ENCODE measurements around the gene NUFIP1. TPM values are rescaled to one million over a fixed set of nuclear protein-coding genes. Genes with fewer than 3 reads are reported as not detected.

NUFIP1 gene
- polyA plus RNA-seq, 4 donors: 1.3 to 8.2 (median 2.1) TPM

- DNase-seq: no peak
- no peaks in the 10 kb centered on the region for H3K27me3 ChIP-seq (ENCODE audit: control insufficient read depth in 3 of 3, insufficient read depth in 3 of 3, low read length in 3 of 3)
- H3K36me3 ChIP-seq (ENCODE audit: control insufficient read depth in 3 of 3, insufficient read depth in 2 of 3, low read depth in 1 of 3, low read length in 3 of 3): no peaks in the 10 kb centered on the region
- no peaks in the 10 kb centered on the region for H3K9me3 ChIP-seq (ENCODE audit: control insufficient read depth in 2 of 2, insufficient read depth in 1 of 2, low read depth in 1 of 2, low read length in 1 of 2)
- peak overlapping the region in 2 of 3 donors; percentile 44 to 50 for H3K4me3 ChIP-seq (ENCODE audit: low read depth in 1 of 3, low read length in 3 of 3)
- FAIRE-seq: no peak
- H3K4me1 ChIP-seq (ENCODE audit: control insufficient read depth in 3 of 3, insufficient read depth in 2 of 3, low read depth in 1 of 3, low read length in 2 of 3): peaks cover 0 to 8% (median 4%) of the 10 kb centered on the region in 3 donors
- 94 to 96% (median 94%) methylated on average over 18 of the region's 18 CpGs for WGBS, 3 donors
- H3K27ac ChIP-seq (ENCODE audit: low read depth in 1 of 3, low read length in 2 of 3): peak overlapping the region; percentile 87 to 98 (median 94)
Measured at GRCh38 chr13:44919104-44919804, 70.0 kb downstream of the NUFIP1 start.

DNA sequence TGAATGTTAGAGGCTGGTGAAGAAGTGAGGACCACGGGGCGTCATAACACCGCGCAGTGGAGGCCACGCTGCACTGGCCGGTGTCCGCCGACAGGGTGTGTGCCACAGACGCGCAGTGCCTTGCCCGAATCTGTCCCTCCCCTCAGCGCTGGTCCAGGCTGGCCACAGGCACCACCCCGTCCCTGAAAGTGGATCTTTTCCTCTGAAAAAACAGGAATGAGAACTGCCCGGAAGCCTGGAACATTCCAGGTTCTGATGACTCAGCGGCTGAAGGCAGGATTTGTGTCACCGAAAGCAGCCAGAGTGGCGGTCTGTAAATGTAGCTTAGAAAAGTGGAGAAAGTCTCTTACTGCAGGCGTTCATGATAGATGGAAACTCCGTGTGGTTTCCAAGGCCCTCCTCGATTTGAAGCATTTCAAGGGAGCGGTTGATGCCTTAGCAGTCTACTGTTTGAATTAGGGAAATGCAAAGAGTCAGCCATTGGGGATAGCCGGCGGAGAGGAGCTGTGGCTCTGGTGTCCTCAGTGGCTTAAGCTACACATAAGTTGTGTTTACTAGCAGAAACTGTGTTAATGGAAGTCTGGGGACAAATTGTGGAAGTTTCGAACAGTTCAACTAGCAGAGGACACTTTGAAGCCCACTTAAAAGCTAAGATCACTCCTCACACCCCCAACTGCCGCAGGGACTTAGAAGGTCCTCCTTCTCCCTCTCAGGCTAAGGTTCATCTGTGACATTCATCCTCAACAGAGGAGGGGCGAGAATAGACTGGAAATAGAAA, 70.8 kb downstream of the NUFIP1 start:
- Histone ChIP-seq H3K27ac (ENCODE audit: low read depth in 1 of 3, low read length in 2 of 3) (peak overlapping the region; percentile 87 to 98 (median 94)), H3K27me3 (ENCODE audit: control insufficient read depth in 3 of 3, insufficient read depth in 3 of 3, low read length in 3 of 3) (no peaks in the 10 kb centered on the region), H3K9me3 (ENCODE audit: control insufficient read depth in 2 of 2, insufficient read depth in 1 of 2, low read depth in 1 of 2, low read length in 1 of 2) (no peaks in the 10 kb centered on the region), H3K4me1 (ENCODE audit: control insufficient read depth in 3 of 3, insufficient read depth in 2 of 3, low read depth in 1 of 3, low read length in 2 of 3) (peaks cover 0 to 8% (median 4%) of the 10 kb centered on the region in 3 donors), H3K4me3 (ENCODE audit: low read depth in 1 of 3, low read length in 3 of 3) (peak overlapping the region; percentile 42 to 50 (median 44)), H3K36me3 (ENCODE audit: control insufficient read depth in 3 of 3, insufficient read depth in 2 of 3, low read depth in 1 of 3, low read length in 3 of 3) (no peaks in the 10 kb centered on the region)
- FAIRE-seq: no peak
- DNase-seq: peak; percentile 84 to 95
- 10 to 14% (median 12%) methylated on average over 26 of the region's 26 CpGs for WGBS, 3 donors

DNA sequence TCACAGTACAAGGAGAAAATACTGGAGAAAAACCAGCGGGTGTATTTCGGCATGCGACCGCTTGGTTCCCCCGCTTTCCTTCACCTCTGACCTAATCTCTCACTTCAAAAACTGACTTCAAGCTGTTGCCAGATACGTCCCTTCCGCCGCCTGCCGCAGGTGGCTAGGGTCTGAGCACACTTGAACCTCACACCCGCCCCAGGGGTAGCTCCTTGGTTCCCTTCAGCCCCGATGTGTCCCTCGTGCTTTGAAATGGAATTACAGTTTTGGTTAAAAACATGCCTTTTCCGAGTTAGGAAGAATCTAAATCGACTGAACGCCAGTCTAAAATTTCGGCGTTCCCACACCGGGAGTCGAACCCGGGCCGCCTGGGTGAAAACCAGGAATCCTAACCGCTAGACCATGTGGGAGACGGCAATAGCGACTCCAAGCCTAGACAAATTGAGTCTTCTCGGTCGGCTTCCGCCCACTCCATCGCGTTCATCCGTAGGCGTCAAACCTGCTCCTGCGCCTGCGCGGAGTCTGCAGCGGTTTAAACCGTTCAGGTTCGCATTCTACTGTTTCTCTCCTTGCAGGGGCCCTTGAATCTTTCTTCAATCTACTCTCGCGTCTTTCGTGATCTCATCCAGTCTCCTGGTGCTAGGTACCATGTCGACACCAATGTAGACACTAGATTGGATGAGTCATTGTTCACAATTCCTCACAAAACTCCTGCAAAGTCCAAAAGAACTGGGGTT, 71.5 kb downstream of the NUFIP1 start:
- Histone ChIP-seq H3K9me3 (ENCODE audit: control insufficient read depth in 2 of 2, insufficient read depth in 1 of 2, low read depth in 1 of 2, low read length in 1 of 2) (no peaks in the 10 kb centered on the region), H3K4me3 (ENCODE audit: low read depth in 1 of 3, low read length in 3 of 3) (peak overlapping the region; percentile 42 to 50 (median 44)), H3K36me3 (ENCODE audit: control insufficient read depth in 3 of 3, insufficient read depth in 2 of 3, low read depth in 1 of 3, low read length in 3 of 3) (no peaks in the 10 kb centered on the region), H3K4me1 (ENCODE audit: control insufficient read depth in 3 of 3, insufficient read depth in 2 of 3, low read depth in 1 of 3, low read length in 2 of 3) (peaks cover 0 to 8% (median 4%) of the 10 kb centered on the region in 3 donors), H3K27me3 (ENCODE audit: control insufficient read depth in 3 of 3, insufficient read depth in 3 of 3, low read length in 3 of 3) (no peaks in the 10 kb centered on the region), H3K27ac (ENCODE audit: low read depth in 1 of 3, low read length in 2 of 3) (peak overlapping the region; percentile 87 to 98 (median 94))
- DNase-seq (peak; percentile 97 to 99), FAIRE-seq (no peak)
- 0% methylated on average over 41 of the region's 41 CpGs for WGBS, 3 donors

- H3K4me3 ChIP-seq (ENCODE audit: low read depth in 1 of 3, low read length in 3 of 3): no peak overlapping the region
- DNase-seq (no peak), FAIRE-seq (no peak)
- peaks cover 0 to 10% of the 10 kb centered on the region in 2 donors for H3K9me3 ChIP-seq (ENCODE audit: control insufficient read depth in 2 of 2, insufficient read depth in 1 of 2, low read depth in 1 of 2, low read length in 1 of 2)
- no peak overlapping the region for H3K27ac ChIP-seq (ENCODE audit: low read depth in 1 of 3, low read length in 2 of 3)
- WGBS, 3 donors: 85 to 92% (median 86%) methylated on average over 3 of the region's 3 CpGs
- no peaks in the 10 kb centered on the region for H3K36me3 ChIP-seq (ENCODE audit: control insufficient read depth in 3 of 3, insufficient read depth in 2 of 3, low read depth in 1 of 3, low read length in 3 of 3)
- no peaks in the 10 kb centered on the region for H3K4me1 ChIP-seq (ENCODE audit: control insufficient read depth in 3 of 3, insufficient read depth in 2 of 3, low read depth in 1 of 3, low read length in 2 of 3)
- H3K27me3 ChIP-seq (ENCODE audit: control insufficient read depth in 3 of 3, insufficient read depth in 3 of 3, low read length in 3 of 3): no peaks in the 10 kb centered on the region
Measured at GRCh38 chr13:44912278-44913016, 76.8 kb downstream of the NUFIP1 start.

GRCh38 chr13:44908712-44909111, 80.6 kb downstream of the NUFIP1 start:
- FAIRE-seq: no peak

GRCh38 chr13:44908266-44908665, 81.0 kb downstream of the NUFIP1 start:
- Histone ChIP-seq H3K27ac (ENCODE audit: low read depth in 1 of 3, low read length in 2 of 3) (no peak overlapping the region), H3K36me3 (ENCODE audit: control insufficient read depth in 3 of 3, insufficient read depth in 2 of 3, low read depth in 1 of 3, low read length in 3 of 3) (no peaks in the 10 kb centered on the region), H3K9me3 (ENCODE audit: control insufficient read depth in 2 of 2, insufficient read depth in 1 of 2, low read depth in 1 of 2, low read length in 1 of 2) (peaks cover 0 to 10% of the 10 kb centered on the region in 2 donors), H3K4me3 (ENCODE audit: low read depth in 1 of 3, low read length in 3 of 3) (no peak overlapping the region), H3K4me1 (ENCODE audit: control insufficient read depth in 3 of 3, insufficient read depth in 2 of 3, low read depth in 1 of 3, low read length in 2 of 3) (peaks cover 0 to 6% (median 0%) of the 10 kb centered on the region in 3 donors), H3K27me3 (ENCODE audit: control insufficient read depth in 3 of 3, insufficient read depth in 3 of 3, low read length in 3 of 3) (no peaks in the 10 kb centered on the region)
- WGBS, 3 donors: 8 to 43% (median 34%) methylated on average over 1 of the region's 1 CpG
- FAIRE-seq (no peak), DNase-seq (no peak)

More at GRCh38 chr13:44908712-44909111, 80.6 kb downstream of the NUFIP1 start:
- WGBS, 3 donors: 51 to 73% (median 54%) methylated on average over 5 of the region's 5 CpGs
- Histone ChIP-seq H3K4me1 (ENCODE audit: control insufficient read depth in 3 of 3, insufficient read depth in 2 of 3, low read depth in 1 of 3, low read length in 2 of 3) (peaks cover 0 to 4% (median 0%) of the 10 kb centered on the region in 3 donors), H3K27me3 (ENCODE audit: control insufficient read depth in 3 of 3, insufficient read depth in 3 of 3, low read length in 3 of 3) (no peaks in the 10 kb centered on the region), H3K27ac (ENCODE audit: low read depth in 1 of 3, low read length in 2 of 3) (no peak overlapping the region), H3K4me3 (ENCODE audit: low read depth in 1 of 3, low read length in 3 of 3) (no peak overlapping the region), H3K36me3 (ENCODE audit: control insufficient read depth in 3 of 3, insufficient read depth in 2 of 3, low read depth in 1 of 3, low read length in 3 of 3) (no peaks in the 10 kb centered on the region), H3K9me3 (ENCODE audit: control insufficient read depth in 2 of 2, insufficient read depth in 1 of 2, low read depth in 1 of 2, low read length in 1 of 2) (peaks cover 0 to 10% of the 10 kb centered on the region in 2 donors)
- DNase-seq: no peak

DNA sequence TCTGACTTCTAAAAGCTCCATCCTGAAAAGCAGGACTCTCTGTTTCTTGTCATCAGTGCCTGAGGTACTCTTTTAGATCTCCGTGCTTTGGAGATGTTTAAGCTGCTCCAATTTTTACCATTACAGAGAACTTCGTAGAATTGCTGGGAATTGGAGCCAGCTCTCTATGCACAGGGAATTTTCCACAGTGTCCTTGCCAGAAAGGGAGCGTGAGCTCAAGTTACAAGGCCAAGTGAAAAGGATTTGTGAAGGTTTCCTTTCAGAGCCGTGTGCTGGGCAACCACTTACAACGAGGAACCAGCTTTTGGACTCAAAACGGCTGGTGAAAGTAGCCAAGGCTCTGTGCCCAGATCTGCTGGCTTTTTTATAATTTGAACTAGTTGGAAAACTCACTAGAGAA, 82.6 kb downstream of the NUFIP1 start:
- H3K36me3 ChIP-seq (ENCODE audit: control insufficient read depth in 3 of 3, insufficient read depth in 2 of 3, low read depth in 1 of 3, low read length in 3 of 3): no peaks in the 10 kb centered on the region
- peaks cover 0 to 6% (median 0%) of the 10 kb centered on the region in 3 donors for H3K4me1 ChIP-seq (ENCODE audit: control insufficient read depth in 3 of 3, insufficient read depth in 2 of 3, low read depth in 1 of 3, low read length in 2 of 3)
- no peak for DNase-seq
- H3K27ac ChIP-seq (ENCODE audit: low read depth in 1 of 3, low read length in 2 of 3): peak overlapping the region in 2 of 3 donors; percentile 26 to 35
- WGBS, 3 donors: 57 to 67% (median 65%) methylated on average over 6 of the region's 6 CpGs
- FAIRE-seq: no peak
- H3K9me3 ChIP-seq (ENCODE audit: control insufficient read depth in 2 of 2, insufficient read depth in 1 of 2, low read depth in 1 of 2, low read length in 1 of 2): peaks cover 0 to 8% of the 10 kb centered on the region in 2 donors
- no peaks in the 10 kb centered on the region for H3K27me3 ChIP-seq (ENCODE audit: control insufficient read depth in 3 of 3, insufficient read depth in 3 of 3, low read length in 3 of 3)
- H3K4me3 ChIP-seq (ENCODE audit: low read depth in 1 of 3, low read length in 3 of 3): no peak overlapping the region

All from small intestine (tissue), 7 donors.